ENCODE results near the gene PITPNC1.
"Not testable (repeated sequence)": the region's sequence is repeated elsewhere in the genome, so short reads cannot be mapped to it uniquely, and the experiment has no call there.

PITPNC1 gene

DNA sequence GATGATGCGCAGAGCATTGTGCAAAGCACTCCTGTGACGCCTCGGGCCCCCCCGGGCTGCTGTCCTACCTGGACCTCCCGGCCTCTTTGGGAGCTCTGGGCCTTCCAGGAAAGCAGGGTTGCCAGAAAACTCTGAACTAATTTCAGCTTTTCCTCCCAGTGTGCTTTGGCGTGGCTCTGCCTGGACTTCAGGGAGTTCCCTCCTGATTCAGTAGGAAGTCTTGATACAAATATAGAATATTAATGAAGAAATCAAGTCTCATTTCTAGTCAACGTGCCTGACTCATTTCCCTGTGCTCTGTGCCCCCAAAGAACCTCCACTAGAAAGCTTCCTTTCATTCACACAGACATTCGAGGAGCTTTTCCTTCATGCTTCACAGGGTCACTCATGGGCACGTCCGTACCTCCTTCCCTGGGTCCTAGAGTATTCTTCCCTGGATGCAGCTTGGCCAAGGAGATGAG is 256.7 kb downstream of the PITPNC1 start:
- no peak for DNase-seq

DNA sequence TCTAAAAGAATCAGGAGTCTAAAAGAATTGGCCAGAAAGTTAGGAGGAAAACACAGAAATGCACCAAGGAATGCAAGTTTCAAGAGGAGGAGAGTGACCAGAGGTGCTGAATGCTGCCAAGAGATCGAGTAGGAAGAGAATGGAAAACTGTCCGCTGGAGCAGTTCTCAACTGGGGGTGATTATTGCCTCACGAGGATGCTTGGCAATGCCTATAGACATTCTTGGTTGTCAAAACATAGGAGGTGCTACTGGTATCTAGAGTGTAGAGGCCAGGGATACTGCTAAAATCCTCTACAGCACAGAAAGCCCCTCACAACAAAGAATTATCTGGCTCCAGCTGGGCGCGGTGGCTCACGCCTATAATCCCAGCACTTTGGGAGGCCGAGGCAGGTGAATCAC is 258.6 kb downstream of the PITPNC1 start:
- no peak for DNase-seq

DNA sequence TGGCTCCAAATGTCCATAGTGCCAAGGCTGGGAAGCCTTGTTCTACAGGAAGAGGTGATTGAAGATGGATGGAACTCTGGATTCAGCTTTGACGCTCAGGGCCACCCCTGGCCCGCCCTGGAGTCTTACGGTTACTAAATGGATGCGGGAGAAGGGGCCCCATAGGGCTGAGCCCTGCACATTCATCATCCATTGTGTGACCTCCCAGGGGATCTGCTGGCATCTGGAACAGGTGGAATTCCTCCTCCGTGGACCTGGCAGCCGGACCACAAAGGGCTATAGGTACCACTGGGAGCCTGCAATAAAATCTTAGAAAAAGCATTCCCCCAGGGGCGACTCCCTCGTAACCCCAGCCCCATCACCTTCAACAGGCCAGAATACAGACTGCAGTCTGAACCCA is 259.2 kb downstream of the PITPNC1 start:
- DNase-seq, result no peak

DNA sequence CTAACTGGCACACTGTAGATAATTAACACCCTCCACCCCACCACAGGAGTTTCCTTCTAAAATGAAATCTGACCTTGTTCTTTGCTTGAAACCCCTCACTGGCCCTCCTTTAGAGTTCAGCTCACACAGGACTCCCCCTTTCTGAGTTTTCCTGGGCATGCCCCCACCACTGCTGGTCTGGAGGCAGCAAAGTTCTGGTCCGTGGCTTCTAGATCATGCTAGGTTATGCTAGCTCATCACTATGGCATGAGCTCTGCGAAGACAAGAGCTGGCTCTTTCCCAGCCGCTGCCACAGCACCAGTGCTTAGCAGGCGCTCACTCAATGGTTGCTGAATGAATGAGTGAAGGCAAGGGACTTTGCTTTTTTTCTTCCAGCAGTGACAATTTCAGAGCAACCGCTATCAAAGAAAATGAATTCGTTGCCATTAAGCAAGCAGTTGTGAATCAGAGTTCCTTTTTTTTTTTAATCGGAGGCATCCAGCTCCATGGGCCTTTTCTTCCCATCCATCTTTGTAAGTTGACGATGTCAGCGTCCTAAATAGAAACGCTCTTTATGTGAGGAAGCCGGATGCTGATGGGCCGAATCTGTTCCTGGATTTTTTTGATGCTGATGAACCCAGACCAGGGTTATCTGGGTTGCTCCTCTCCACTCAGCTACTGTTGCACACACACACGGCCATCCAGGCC is 259.9 kb downstream of the PITPNC1 start:
- no peak for DNase-seq

DNA sequence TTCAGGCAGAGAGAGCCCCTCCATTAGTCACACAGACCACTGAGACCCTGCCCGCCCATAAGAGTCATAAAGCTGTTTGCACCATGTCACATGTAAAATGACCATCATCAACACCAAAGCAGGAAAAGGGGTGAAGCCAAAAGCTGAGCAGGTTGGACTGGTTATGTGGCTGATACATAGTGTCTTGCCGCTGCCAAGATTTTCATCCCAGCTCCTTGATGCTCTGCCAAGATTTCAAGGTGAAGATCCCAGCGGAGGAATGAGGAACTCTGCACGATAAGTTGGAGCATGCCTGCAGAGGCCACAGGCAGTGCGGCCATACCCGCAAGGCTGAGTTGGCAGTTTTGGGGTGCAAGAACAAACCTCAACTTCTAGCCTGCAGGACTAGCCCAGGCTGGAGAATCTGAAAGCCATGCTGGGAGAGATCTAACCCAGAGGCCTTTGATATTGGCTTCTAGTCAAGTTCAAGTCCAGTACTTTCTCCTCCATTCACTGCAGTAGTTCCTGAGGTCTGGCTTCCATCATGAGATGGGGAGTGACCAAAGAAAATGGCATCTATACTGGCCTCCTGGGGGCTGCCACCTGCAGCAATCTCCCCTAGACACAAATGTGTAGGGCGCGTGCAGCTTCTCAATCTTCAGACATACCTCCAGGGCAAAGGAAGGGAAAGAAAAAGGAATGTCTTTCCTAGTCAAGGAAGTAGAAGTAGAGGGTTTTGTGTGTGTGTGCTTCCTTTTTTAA is 261.0 kb downstream of the PITPNC1 start:
- no peak for DNase-seq

DNA sequence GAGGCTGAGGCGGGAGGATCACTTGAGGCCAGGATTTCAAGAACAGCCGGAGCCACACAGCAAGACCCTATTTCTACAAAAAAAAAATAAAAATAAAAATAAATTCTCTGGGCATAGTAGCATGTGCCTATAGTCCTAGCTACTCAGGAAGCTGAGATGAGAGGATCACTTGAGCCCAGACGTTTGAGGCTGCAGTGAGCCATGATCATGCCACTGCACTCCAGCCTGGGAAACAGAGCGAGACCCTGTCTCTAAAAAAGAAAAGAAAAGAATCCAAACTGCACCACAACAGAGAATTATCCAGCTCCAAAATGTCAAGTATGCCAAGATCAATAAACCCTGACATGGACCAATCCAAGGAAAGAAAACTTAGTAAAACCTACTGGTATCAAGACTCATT is 261.8 kb downstream of the PITPNC1 start:
- DNase-seq, result no peak

DNA sequence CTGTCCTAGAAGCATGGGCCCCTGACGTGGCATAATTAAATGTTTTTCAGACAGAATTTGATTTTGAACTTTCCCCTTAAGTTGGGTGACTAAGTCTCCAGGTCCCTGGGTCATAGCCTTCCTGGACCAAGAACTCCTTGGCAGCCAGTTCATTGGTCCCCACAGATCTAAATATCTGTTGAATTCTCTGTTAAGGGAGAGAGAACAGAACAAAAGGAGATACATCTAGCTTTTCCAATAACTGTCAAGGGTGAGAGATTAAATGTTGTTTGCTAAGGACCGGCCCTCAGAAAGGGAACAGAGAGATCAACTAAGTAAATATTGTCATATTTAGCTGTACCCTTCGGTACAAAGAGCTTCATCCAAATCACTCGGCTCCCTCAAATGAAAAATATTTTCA is 262.5 kb downstream of the PITPNC1 start:
- DNase-seq, result no peak

DNA sequence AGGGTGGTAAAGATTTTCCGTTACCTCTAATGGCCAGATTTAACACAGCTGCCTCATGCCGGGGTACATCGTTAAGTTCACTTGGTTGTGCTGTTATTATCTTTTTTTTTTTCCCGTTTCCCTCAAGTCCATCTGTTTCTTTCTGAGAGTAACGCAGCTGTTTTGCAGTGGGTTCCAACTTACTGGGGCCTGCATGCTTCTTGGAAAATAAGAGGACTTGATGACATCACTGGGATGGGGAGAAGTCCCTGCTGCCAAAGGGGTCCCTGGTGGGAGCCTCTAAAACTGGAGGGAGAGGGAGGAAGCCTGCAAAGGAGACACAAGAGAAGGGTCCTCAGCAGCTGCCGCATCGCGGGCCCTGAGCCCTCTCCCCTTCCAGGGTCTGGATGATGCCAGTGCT is 262.9 kb downstream of the PITPNC1 start:
- no peak for DNase-seq

DNA sequence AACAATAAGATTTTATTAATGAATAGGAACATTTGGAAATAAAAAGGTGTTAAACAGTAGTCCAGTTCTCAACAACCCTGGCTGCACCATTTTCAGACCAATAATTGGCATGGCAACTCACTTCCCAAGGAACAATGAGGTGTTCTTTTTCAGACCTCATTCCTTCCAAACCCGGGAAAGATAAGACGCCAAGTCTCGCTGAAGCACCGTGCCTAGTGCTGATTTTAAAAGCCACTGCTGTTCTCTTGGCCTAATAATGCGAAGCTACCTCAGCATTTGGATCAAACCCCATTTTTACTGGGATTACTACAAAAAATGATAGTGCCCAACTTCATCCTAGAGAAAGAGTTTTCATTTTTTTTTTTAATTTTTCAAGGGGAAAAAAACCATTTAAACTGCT is 265.4 kb downstream of the PITPNC1 start:
- no peak for DNase-seq

DNA sequence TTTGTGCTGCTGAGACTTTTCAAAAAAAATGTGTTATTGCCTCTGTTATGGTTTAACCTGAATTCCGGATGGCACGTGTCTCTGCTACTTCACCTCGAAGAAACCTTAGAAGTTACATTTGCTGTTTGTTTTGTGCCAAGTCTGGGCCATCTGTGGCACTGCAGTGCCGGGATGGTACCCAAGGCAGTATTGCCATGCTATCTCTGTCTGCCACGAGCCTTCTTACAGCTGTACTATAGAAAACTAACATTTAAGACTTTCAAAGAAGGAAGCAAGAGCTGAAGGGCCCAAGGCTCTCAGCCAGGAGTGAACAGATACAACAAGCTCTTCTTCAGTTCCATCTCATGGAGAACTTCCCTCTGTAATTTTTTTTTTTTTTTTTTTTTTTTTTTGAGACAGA is 267.0 kb downstream of the PITPNC1 start:
- DNase-seq, result no peak

DNA sequence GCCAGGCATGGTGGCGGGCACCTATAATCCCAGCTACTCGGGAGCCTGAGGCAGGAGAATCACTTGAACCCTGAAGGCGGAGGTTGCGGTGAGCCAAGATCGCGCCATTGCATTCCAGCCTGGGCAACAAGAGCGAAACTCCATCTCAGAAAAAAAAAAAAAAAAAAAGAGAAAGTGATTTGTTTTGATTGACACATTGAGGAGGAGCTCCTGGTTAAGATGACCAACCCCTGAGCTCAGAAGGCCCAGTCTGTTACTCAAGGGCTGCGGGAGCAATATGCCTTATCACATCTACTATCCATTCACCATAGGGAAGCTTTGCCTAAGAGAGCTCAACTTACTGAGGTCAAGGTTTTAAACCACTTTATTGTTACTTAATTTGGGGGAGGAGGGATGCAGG is 268.1 kb downstream of the PITPNC1 start:
- DNase-seq, result not testable (repeated sequence)

DNA sequence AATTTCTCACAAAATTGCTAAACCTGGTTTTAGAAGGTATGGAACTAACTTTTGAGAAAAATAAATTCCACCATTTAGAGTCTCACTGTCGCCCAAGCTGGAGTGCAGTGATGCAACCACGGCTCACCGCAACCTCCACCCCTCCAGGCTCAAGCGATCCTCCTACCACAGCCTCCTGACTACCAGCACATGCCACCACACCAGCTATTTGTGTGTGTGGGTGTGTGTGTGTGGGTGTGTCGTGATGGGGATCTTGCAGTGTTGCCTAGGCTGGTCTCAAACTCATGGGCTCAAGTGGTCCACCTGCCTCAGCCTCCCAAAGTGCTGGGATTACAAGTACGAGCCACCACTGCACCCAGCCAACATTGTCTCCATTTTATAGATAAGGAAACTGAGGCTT is 269.4 kb downstream of the PITPNC1 start:
- no peak for DNase-seq

DNA sequence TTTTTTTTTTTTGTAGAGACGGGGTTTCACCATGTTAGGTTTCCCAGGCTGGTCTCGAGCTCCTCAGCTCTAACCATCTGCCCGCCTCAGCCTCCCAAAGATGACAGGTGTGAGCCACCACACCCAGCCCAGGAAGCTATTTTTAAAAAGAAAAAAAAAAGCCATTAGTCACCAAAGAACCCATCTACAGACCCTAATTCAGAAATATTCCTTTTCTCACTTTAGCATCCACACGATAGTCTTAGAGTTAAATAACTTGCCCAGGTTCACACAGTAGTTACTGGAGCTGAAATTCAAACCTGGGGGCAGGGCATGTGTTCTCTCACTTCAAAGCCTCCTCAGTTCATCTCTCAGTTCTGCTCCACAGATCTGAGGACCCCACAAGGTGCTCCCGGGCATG is 270.4 kb downstream of the PITPNC1 start:
- DNase-seq, result no peak

DNA sequence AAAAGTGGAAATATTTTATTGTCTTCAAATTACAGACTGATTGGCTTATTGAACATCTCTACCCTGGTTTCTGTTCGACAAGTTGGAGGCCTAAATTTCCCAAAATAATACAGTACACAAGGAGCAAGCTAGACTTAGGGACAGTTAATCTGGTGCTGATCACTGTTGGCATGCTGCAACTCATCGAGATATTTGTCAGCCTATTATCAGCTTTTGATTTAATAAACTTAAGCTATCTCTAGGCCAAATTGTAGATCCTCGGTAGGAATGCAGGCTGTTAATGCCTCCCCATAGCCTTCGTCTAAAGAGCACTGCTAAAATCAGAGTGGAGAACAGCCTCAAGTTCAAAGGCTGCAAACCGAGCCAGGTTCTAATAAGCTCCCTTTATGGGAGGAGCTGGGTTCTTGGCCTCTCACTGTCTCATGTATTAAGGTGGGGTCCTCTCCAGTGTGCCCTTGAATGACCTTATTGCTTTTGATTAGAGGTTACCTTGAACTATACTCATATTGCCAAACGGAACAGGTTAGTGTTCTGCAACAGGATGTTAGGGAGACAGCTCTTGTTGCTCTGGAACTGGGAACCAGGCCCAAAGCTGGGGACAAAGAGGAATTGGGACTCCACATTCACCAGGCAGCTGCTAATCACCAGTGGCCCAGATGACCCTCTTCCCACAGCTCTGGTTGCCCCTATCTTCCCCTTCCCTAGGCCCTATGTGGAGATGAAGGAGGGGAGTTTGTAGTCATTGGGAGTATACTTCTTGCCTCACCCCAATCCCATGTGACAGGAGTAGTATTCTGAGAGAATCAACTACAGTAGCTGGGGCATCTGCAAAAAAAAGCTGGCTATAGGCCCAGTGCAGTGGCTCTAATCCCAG is 271.2 kb downstream of the PITPNC1 start:
- DNase-seq, result no peak

DNA sequence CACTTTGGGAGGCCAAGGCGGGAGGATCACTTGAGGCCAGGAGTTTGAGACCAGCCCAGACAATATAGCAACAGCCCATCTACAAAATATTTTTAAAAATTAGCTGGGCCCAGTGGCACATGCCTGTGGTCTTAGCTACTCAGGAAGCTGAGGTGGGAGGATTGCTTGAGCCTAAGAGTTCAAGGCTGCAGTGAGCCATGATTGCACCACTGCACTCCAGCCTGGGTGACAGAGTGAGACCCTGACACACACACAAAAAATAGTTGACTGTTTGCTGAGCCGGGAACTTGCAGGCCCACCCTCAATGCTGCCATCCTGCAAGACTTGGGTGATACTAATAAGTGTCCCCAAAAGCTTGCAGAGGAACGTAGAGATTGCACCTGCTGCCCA is 271.8 kb downstream of the PITPNC1 start:
- DNase-seq, result not testable (repeated sequence)

DNA sequence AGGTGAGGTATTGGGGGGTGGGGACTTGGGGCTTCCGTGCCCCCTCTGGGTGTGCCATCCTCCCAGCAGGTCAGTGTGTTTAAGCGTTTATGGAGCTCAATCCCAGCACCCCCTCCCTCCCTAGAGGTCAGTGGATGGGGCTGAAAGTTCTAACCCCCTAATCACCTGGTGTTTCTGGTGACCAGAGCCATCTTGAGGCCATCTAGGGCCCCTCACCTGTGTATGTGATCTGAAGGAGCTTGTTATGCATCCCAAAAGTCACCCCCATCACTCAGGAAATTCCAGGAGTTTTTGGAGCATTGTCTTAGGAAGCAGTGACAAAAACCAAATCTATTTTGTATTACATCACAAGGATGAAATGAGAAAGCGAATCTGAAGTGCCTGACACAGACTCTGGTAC is 272.8 kb downstream of the PITPNC1 start:
- no peak for DNase-seq

DNA sequence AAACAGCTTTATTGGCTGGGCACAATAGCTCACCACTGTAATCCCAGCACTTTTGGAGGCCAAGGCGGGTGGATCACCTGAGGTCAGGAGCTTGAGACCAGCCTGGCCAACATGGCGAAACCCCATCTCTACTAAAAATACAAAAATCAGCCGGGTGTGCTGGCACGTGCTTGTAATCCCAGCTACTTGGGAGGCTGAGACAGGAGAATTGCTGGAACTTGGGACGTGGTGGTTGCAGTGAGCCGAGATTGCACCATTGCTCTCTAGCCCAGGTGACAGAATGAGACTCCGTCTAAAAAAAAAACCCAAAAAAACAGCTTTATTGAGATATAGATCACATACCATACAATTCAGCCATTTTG is 274.1 kb downstream of the PITPNC1 start:
- DNase-seq, result not testable (repeated sequence)

DNA sequence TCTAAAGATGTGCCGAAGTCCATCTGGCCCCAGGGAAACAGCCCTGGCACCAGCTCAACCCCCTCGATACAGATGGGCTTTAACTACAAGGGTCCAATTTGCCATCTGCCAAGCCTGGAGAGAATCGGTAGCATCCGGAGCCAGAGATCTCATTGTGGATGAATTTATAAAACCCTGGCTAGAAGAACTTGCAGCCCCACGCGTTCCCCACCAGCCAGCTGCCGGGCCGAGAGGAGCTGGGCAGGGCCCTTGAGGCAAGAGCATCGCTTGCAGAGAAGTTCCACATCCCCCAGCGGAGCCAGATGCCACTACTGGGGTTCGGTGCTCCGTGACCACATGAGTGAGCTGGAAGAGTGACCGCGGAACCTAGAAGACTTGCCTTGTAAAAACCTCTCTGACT is 275.4 kb downstream of the PITPNC1 start:
- DNase-seq, result no peak

DNA sequence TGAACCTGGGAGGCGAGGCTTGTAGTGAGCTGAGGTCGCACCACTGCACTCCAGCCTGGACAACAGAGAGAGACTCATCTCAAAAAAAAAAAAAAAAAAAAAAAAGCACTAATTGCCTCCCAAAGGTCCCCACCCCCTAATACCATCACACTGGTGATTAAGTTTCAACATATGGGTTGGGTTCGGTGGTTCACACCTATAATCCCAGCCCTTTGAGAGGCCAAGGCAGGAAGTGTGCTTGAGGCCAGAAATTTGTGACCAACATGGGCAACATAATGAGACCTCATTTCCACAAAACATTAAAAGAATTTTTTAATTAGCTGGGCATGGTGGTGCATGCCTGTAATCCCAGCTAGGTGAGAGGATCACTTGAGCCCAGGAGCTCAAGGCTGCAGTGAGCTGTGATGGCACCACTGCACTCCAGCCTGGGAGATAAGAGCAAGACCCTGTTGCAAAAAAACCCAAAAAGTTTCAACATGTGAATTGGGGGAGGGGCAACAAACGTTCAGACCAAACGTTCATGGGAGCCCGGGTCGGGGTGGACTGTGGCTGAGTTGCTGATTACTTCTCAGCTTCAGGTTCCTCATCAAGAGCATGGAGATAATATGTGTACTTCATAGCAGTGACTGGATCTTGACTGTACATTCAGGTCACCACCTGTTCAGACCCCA is 278.5 kb downstream of the PITPNC1 start:
- DNase-seq, result no peak

DNA sequence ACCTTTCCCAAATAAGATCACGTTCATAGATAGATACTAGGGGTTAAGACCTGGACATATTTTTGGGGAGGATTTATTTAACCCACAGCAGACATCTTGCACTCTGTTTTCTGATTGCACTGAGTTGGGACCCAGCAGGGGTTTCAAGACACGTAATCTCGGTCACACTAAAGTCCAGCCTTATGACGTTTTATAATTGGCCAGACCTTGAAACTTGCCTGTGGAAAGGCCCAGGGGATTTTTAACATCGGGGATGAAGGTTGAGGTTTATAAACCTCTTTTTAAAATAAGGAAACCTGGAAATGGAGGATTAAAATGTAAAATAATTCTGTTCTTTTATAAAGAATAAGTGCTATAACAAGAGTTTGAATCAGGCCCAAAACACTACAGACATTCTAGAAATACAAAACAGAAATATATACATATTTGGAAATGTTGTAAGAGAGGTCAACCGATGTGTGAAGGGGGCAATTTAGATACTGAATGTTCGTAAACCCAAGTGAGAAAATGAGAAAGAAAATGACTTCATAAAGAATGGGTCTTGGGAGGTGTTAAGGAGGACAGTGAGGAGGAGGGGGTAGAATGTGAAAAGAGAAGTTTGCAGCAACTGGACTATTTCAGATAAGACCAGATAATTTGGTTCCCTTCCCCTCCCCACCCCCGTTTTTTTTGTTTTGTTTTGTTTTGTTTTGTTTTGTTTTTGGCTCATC is 279.6 kb downstream of the PITPNC1 start:
- DNase-seq, result no peak

DNA sequence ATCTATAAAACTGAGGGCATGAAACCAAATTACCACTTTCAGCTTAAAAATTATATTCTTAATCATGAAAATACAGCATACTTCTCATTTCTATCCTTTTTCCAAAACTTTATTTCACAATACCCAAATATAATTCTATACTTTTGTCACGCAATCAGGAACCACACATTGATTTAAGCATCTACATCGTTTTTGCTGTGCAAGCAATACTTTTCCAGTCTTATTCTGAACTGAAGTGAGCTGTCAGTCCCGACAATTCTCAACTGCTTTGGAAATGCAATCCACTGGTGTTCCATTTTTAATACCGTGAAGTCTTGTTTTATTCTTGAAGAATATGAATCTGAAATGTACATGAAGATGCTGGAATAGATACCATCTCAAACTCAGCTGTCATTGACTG is 280.5 kb downstream of the PITPNC1 start:
- DNase-seq, result no peak

DNA sequence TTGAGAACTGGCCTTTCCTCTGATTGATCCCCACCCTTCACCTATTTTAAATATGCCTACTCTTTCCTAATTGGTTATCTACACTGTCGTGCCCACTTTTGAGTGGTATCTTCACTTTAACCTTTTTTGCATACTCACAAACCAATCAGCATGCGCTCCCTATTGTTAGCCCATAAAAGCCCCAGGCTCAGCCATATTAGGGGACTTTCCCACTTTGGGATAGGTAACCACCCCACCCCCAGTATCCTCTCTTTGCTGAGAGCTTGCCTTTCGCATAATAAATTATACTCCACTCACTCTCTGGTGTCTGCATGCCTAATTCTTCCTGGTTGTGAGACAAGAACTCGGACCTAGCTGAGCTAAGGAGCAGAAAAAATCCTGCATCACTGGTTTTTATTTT is 281.2 kb downstream of the PITPNC1 start:
- DNase-seq, result no peak

DNA sequence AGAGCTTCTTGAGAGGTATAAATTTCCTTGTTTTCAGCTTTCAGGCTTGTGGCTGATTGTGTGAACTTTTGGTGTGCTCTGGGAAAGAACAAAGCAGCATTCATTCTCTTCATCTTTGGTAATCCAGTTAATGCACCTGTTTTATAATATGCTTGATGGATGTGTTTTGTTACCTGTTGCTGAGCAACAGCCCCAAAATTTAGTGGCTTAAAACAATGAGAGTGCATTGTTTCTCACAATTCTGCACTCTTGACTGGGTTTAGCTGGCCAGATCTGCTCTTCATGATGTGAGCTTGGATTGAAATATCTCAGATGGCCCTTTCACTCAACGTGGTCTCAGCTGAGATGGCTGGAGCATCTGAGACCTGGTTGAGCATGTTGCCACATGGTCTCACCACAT is 281.9 kb downstream of the PITPNC1 start:
- no peak for DNase-seq

Data from stimulated activated CD4-positive, alpha-beta T cell treated with anti-CD3 and anti-CD28 coated beads, Interleukin-4, amount 100 ng/mL, for 4 hours (primary cell).